ENCODE results near the gene OR4D9. TPM values are rescaled to one million over a fixed set of nuclear protein-coding genes. Genes with fewer than 3 reads are reported as not detected.
"Not testable (repeated sequence)": the region's sequence is repeated elsewhere in the genome, so short reads cannot be mapped to it uniquely, and the experiment has no call there.

Gene OR4D9
- total and polyA plus RNA-seq, 5 donors from 2014 or later = not detected

DNA sequence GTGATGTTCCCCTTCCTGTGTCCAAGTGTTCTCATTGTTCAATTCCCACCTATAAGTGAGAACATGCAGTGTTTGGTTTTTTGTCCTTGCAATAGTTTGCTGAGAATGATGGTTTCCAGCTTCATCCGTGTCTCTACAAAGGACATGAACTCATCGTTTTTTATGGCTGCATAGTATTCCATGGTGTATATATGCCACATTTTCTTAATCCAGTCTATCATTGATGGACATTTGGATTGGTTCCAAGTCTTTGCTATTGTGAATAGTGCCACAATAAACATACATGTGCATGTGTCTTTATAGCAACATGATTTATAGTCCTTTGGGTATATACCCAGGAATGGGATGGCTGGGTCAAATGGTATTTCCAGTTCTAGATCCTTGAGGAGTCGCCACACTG, 32.4 kb downstream of the OR4D9 start:
- H3K4me1 Mint-ChIP-seq; H3K27ac ChIP-seq (ENCODE audit: insufficient read depth, low read length, poor library complexity, severe bottlenecking); DNase-seq; H3K4me3 ChIP-seq (ENCODE audit: low read depth, low read length); H3K27ac Mint-ChIP-seq; H3K4me1 ChIP-seq (ENCODE audit: control insufficient read depth, insufficient read depth, low read length, poor library complexity, severe bottlenecking); H3K27me3 ChIP-seq (ENCODE audit: control insufficient read depth, insufficient read depth, low read length); H3K36me3 Mint-ChIP-seq; H3K36me3 ChIP-seq (ENCODE audit: control insufficient read depth, insufficient read depth, low read length); H3K9me3 Mint-ChIP-seq; H3K4me3 Mint-ChIP-seq; H3K27me3 Mint-ChIP-seq; ATAC-seq (ENCODE audit: low read depth in 2 of 2); H3K9me3 ChIP-seq (ENCODE audit: control insufficient read depth in 2 of 2, low read length in 2 of 2): not testable (repeated sequence)

DNA sequence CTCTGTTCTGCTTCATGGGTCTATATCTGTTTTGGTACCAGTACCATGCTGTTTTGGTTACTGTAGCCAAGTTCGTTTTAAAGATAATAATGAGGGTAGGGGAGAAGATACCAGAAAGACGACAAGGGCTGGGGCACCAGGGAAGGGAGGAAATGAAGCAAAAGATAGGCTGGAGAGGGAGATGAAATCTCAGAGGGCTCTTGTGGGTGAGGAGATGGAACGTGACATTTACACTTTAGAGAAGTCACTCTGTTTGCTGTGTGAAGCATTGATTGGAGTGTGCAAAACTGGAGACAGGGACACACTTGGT, 33.5 kb downstream of the OR4D9 start:
- Histone ChIP-seq H3K27ac (ENCODE audit: insufficient read depth, low read length, poor library complexity, severe bottlenecking) (no peak overlapping the region), H3K27me3 (ENCODE audit: control insufficient read depth, insufficient read depth, low read length) (peaks cover 3% of the 10 kb centered on the region), H3K36me3 (ENCODE audit: control insufficient read depth, insufficient read depth, low read length) (no peaks in the 10 kb centered on the region), H3K4me1 (ENCODE audit: control insufficient read depth, insufficient read depth, low read length, poor library complexity, severe bottlenecking) (no peaks in the 10 kb centered on the region), H3K4me3 (ENCODE audit: low read depth, low read length) (no peak overlapping the region), H3K9me3 (ENCODE audit: control insufficient read depth in 2 of 2, low read length in 2 of 2) (no peaks in the 10 kb centered on the region)
- Mint-ChIP-seq H3K36me3 (no peaks in the 10 kb centered on the region), H3K27ac (peak overlapping the region in 1 of 3 donors; percentile 60), H3K4me1 (peaks cover 5 to 9% (median 6%) of the 10 kb centered on the region in 4 donors), H3K4me3 (peak overlapping the region in 2 of 4 donors; percentile 34 to 53), H3K27me3 (peaks cover 15% of the 10 kb centered on the region), H3K9me3 (no peaks in the 10 kb centered on the region)
- ATAC-seq (ENCODE audit: low read depth in 2 of 2) (no peak), DNase-seq (no peak)

DNA sequence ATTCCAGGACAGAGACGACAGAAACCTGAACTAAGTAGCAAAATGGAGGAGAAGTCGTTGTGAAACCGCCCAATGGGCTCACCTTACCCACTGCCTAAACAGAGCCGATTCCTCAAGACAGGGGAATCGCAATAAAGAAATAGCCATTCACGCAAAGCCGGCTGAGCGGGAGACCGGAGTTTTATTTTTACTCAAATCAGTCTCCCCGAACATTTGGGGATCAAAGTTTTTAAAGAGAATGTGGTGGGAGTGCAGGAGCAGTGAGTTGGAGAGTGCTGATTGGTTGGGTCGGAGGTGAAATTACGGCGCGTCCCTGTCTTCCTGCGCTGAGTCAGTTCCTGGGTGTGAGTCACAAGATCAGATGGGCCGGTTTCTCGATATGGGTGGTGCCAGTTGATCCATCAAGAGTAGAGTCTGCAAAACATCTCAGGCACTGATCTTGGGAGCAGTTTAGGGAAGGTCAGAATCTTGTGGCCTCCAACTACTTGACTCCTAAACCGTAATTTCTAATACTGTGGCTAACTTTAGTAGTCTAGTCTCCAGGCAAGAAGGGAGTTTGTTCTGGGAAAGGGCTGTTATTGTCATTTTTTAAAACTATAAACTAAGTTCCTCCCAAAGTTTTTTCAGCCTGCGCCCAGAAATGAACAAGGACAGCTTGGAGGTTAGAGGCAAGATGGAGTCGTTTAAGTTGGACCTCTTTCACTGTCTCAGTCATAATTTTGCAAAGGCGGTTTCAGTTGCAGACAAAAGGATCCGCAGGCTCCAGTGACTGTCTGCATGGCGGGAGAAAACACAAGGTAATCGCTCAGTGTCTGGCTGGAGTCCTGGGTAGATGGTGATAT, 34.1 kb downstream of the OR4D9 start:
- Mint-ChIP-seq H3K4me1 (peaks cover 5 to 12% (median 8%) of the 10 kb centered on the region in 4 donors), H3K9me3 (peaks cover 0 to 1% (median 0%) of the 10 kb centered on the region in 7 donors), H3K27ac (peak overlapping the region in 1 of 3 donors; percentile 60), H3K36me3 (no peaks in the 10 kb centered on the region), H3K4me3 (peak overlapping the region in 2 of 4 donors; percentile 34 to 53), H3K27me3 (peaks cover 19% of the 10 kb centered on the region)
- DNase-seq (no peak), ATAC-seq (ENCODE audit: low read depth in 2 of 2) (no peak)
- Histone ChIP-seq H3K27me3 (ENCODE audit: control insufficient read depth, insufficient read depth, low read length) (peaks cover 3% of the 10 kb centered on the region), H3K4me1 (ENCODE audit: control insufficient read depth, insufficient read depth, low read length, poor library complexity, severe bottlenecking) (no peaks in the 10 kb centered on the region), H3K27ac (ENCODE audit: insufficient read depth, low read length, poor library complexity, severe bottlenecking) (no peak overlapping the region), H3K9me3 (ENCODE audit: control insufficient read depth in 2 of 2, low read length in 2 of 2) (no peaks in the 10 kb centered on the region), H3K4me3 (ENCODE audit: low read depth, low read length) (no peak overlapping the region), H3K36me3 (ENCODE audit: control insufficient read depth, insufficient read depth, low read length) (no peaks in the 10 kb centered on the region)

GRCh38 chr11:59547605-59548308, 36.4 kb downstream of the OR4D9 start:
- not testable (repeated sequence) for H3K9me3 Mint-ChIP-seq; H3K36me3 Mint-ChIP-seq; ATAC-seq (ENCODE audit: low read depth in 2 of 2); H3K36me3 ChIP-seq (ENCODE audit: control insufficient read depth, insufficient read depth, low read length); DNase-seq; H3K4me3 ChIP-seq (ENCODE audit: low read depth, low read length); H3K27me3 ChIP-seq (ENCODE audit: control insufficient read depth, insufficient read depth, low read length); H3K9me3 ChIP-seq (ENCODE audit: control insufficient read depth in 2 of 2, low read length in 2 of 2); H3K27ac ChIP-seq (ENCODE audit: insufficient read depth, low read length, poor library complexity, severe bottlenecking); H3K27ac Mint-ChIP-seq
- peaks cover 14 to 27% (median 21%) of the 10 kb centered on the region in 4 donors for H3K4me1 Mint-ChIP-seq
- H3K4me1 ChIP-seq (ENCODE audit: control insufficient read depth, insufficient read depth, low read length, poor library complexity, severe bottlenecking) = peaks cover 11% of the 10 kb centered on the region
- H3K4me3 Mint-ChIP-seq = peak overlapping the region in 2 of 4 donors; percentile 62 to 68
- H3K27me3 Mint-ChIP-seq = peaks cover 33% of the 10 kb centered on the region

GRCh38 chr11:59548309-59548656, 36.9 kb downstream of the OR4D9 start:
- Histone ChIP-seq H3K36me3 (ENCODE audit: control insufficient read depth, insufficient read depth, low read length) (no peaks in the 10 kb centered on the region), H3K9me3 (ENCODE audit: control insufficient read depth in 2 of 2, low read length in 2 of 2) (no peaks in the 10 kb centered on the region), H3K4me1 (ENCODE audit: control insufficient read depth, insufficient read depth, low read length, poor library complexity, severe bottlenecking) (peaks cover 11% of the 10 kb centered on the region), H3K27me3 (ENCODE audit: control insufficient read depth, insufficient read depth, low read length) (peaks cover 3% of the 10 kb centered on the region), H3K27ac (ENCODE audit: insufficient read depth, low read length, poor library complexity, severe bottlenecking) (no peak overlapping the region), H3K4me3 (ENCODE audit: low read depth, low read length) (no peak overlapping the region)
- ATAC-seq (ENCODE audit: low read depth in 2 of 2) = no peak
- Mint-ChIP-seq H3K36me3 (no peaks in the 10 kb centered on the region), H3K4me1 (peaks cover 14 to 28% (median 23%) of the 10 kb centered on the region in 4 donors), H3K27ac (no peak overlapping the region), H3K4me3 (peak overlapping the region in 2 of 4 donors; percentile 62 to 68), H3K9me3 (peaks cover 0 to 8% (median 0%) of the 10 kb centered on the region in 7 donors), H3K27me3 (peaks cover 36% of the 10 kb centered on the region)
- no peak for DNase-seq

DNA sequence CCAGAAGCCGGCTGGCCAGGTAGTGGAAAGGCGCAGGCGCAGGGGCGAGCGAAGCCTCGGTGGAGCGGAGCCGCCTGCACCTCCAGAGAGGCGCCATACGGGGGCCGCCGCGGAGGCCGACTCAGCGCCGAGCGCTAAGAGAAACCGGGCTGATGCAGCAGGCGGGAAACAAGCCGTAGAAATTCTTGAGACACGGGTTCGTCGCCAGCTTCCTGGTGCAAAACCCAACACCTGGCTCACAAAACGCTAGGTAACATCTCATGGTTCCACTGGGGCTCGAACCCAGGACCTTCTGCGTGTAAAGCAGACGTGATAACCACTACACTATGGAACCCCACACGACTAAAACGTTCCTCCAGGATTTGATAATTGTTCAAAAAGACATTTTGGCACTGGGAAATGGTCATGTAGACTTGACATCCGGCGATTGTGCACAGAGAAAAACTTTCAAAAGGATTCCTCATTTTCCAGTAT, 39.1 kb downstream of the OR4D9 start:
- no peaks in the 10 kb centered on the region for H3K27me3 ChIP-seq (ENCODE audit: control insufficient read depth, insufficient read depth, low read length)
- Mint-ChIP-seq H3K4me1 (peaks cover 14 to 30% (median 23%) of the 10 kb centered on the region in 4 donors), H3K4me3 (peak overlapping the region; percentile 88 to 95 (median 90)), H3K36me3 (no peaks in the 10 kb centered on the region), H3K27ac (peak overlapping the region; percentile 93 to 97 (median 95)), H3K27me3 (peaks cover 47% of the 10 kb centered on the region), H3K9me3 (peaks cover 0 to 8% (median 0%) of the 10 kb centered on the region in 7 donors)
- H3K27ac ChIP-seq (ENCODE audit: insufficient read depth, low read length, poor library complexity, severe bottlenecking) = peak overlapping the region; percentile 63
- H3K9me3 ChIP-seq (ENCODE audit: control insufficient read depth in 2 of 2, low read length in 2 of 2) = no peaks in the 10 kb centered on the region
- H3K4me3 ChIP-seq (ENCODE audit: low read depth, low read length) = peak overlapping the region; percentile 93
- peaks cover 11% of the 10 kb centered on the region for H3K4me1 ChIP-seq (ENCODE audit: control insufficient read depth, insufficient read depth, low read length, poor library complexity, severe bottlenecking)
- ATAC-seq (ENCODE audit: low read depth in 2 of 2) (peak; percentile 88 to 89), DNase-seq (peak; percentile 69 to 88 (median 86))
- no peaks in the 10 kb centered on the region for H3K36me3 ChIP-seq (ENCODE audit: control insufficient read depth, insufficient read depth, low read length)

GRCh38 chr11:59550842-59551658, 39.7 kb downstream of the OR4D9 start:
- H3K4me3 Mint-ChIP-seq = peak overlapping the region; percentile 88 to 95 (median 90)
- peak; percentile 42 to 50 for ATAC-seq (ENCODE audit: low read depth in 2 of 2)

More at GRCh38 chr11:59550842-59551658, 39.7 kb downstream of the OR4D9 start:
- H3K27ac ChIP-seq (ENCODE audit: insufficient read depth, low read length, poor library complexity, severe bottlenecking) = peak overlapping the region; percentile 63
- no peaks in the 10 kb centered on the region for H3K27me3 ChIP-seq (ENCODE audit: control insufficient read depth, insufficient read depth, low read length)
- H3K27me3 Mint-ChIP-seq = peaks cover 48% of the 10 kb centered on the region
- no peaks in the 10 kb centered on the region for H3K36me3 Mint-ChIP-seq
- peak overlapping the region; percentile 93 to 97 (median 95) for H3K27ac Mint-ChIP-seq
- DNase-seq = peak; percentile 61 to 82 (median 81)
- no peaks in the 10 kb centered on the region for H3K36me3 ChIP-seq (ENCODE audit: control insufficient read depth, insufficient read depth, low read length)
- no peaks in the 10 kb centered on the region for H3K9me3 ChIP-seq (ENCODE audit: control insufficient read depth in 2 of 2, low read length in 2 of 2)
- H3K4me3 ChIP-seq (ENCODE audit: low read depth, low read length) = peak overlapping the region; percentile 93
- peaks cover 13% of the 10 kb centered on the region for H3K4me1 ChIP-seq (ENCODE audit: control insufficient read depth, insufficient read depth, low read length, poor library complexity, severe bottlenecking)
- H3K4me1 Mint-ChIP-seq = peaks cover 19 to 36% (median 27%) of the 10 kb centered on the region in 4 donors
- H3K9me3 Mint-ChIP-seq = peaks cover 0 to 8% (median 0%) of the 10 kb centered on the region in 7 donors

Data from CD4-positive, CD25-positive, alpha-beta regulatory T cell (primary cell).